HG02588 (cell line): Measurements from ENCODE around the gene ZNF284.

Source experiments
- ATAC-seq: cut with Tn5 transposase; IDR thresholded peaks from one replicate; pipeline ENCODE4 v1.9.1; 2021; ENCODE audit warnings: mild to moderate bottlenecking, moderate library complexity; ENCODE audit not compliant: unreplicated experiment

Gene ZNF284

GRCh38 chr19:44071824-44072542 lies at the start of gene ZNF284:
TSS of gene ZNF284 (plus strand) at chr19:44072159. CDS start at chr19:44076390, 4,231 bp downstream.
- ATAC-seq = peak; percentile 95

- no peak for ATAC-seq
Measured at GRCh38 chr19:44024900-44025216, 47.1 kb upstream of the ZNF284 start.

GRCh38 chr19:44025217-44025936 lies 46.6 kb upstream of the ZNF284 start, which contains the start of gene ZNF222:
TSS of gene ZNF222 (plus strand) at chr19:44025379. CDS start at chr19:44025437, 58 bp downstream.
- ATAC-seq = peak; percentile 88

- ATAC-seq = no peak
Measured at GRCh38 chr19:44026622-44027021, 45.3 kb upstream of the ZNF284 start.

GRCh38 chr19:44032001-44032610 lies 39.9 kb upstream of the ZNF284 start:
- no peak for ATAC-seq

GRCh38 chr19:44042147-44042546 lies 29.8 kb upstream of the ZNF284 start:
- ATAC-seq = no peak

GRCh38 chr19:44050740-44051649 lies 21.0 kb upstream of the ZNF284 start:
- ATAC-seq = no peak

GRCh38 chr19:44051650-44052402 lies 20.1 kb upstream of the ZNF284 start, which contains the start of gene ZNF223:
TSS of gene ZNF223 (plus strand) at chr19:44052036. CDS start at chr19:44055177, 3,141 bp downstream.
- no peak for ATAC-seq

GRCh38 chr19:44055870-44056269 lies 16.1 kb upstream of the ZNF284 start:
- no peak for ATAC-seq

GRCh38 chr19:44059229-44059628 lies 12.7 kb upstream of the ZNF284 start:
- ATAC-seq = no peak

GRCh38 chr19:44061038-44061437 lies 10.9 kb upstream of the ZNF284 start:
- no peak for ATAC-seq

- ATAC-seq = no peak
Measured at GRCh38 chr19:44066305-44066704, 5.7 kb upstream of the ZNF284 start.

GRCh38 chr19:44069415-44069814 lies 2.5 kb upstream of the ZNF284 start:
- ATAC-seq = no peak

GRCh38 chr19:44072543-44073401 lies 813 bp downstream of the ZNF284 start:
- no peak for ATAC-seq

- ATAC-seq = no peak
Measured at GRCh38 chr19:44076325-44076724, 4.4 kb downstream of the ZNF284 start.

- ATAC-seq = no peak
Measured at GRCh38 chr19:44092108-44092507, 20.1 kb downstream of the ZNF284 start.

GRCh38 chr19:44093931-44094765 lies 22.2 kb downstream of the ZNF284 start, which contains the start of gene ZNF224:
TSS of gene ZNF224 (plus strand) at chr19:44094361. CDS start at chr19:44097874, 3,513 bp downstream.
- peak; percentile 90 for ATAC-seq

- no peak for ATAC-seq
Measured at GRCh38 chr19:44107751-44108150, 35.8 kb downstream of the ZNF284 start.
